Adrenal gland (tissue), 5 donors: Measurements from ENCODE around the gene PRKD3.

ENCODE experiments used
- POLR2A ChIP-seq, 2 donors: fragments of 450-650 bp; IDR thresholded peaks; one replicate each; pipeline ENCODE4 v1.6.1; 2017; ENCODE audit warnings: antibody characterized with exemption in 2 of 2, mild to moderate bottlenecking in 2 of 2, moderate library complexity in 1 of 2
- TF ChIP-seq, protein P1 (sequence below), 6 experiments: fragments of 450-650 bp in 4 of 6; fragments of 200-600 bp in 2 of 6; sonication (generic) in 1 of 6; IDR thresholded peaks; 1 replicate in 5 of 6; 2 replicates in 1 of 6; pipeline versions ENCODE4 v1.5.1 to v1.8.0; 2016 to 2021; ENCODE audit warnings: antibody characterized with exemption in 6 of 6, mild to moderate bottlenecking in 2 of 6, moderate library complexity in 1 of 6
- donor health status: DM: no; HTN: no; CAD: no.

DNA sequence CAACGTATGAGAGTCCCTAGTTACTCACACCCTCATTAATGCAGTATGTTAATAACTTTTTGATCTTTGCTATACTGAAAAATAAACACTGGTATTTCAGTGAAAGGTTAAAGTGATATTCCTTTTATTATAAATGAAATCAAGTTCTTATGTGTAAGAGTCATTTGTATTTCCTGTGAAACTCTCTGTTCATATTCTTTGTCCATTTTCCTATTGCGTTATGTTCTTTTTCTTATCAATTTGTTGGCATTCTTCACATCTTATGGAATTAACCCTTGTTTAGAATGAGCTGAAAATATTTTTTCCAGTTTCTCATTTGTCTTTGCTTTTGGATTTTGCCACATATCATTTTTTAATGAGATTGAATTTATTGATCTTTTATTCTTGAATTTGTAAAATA, 48.3 kb downstream of the PRKD3 start:
- TF ChIP-seq, protein P1, sequence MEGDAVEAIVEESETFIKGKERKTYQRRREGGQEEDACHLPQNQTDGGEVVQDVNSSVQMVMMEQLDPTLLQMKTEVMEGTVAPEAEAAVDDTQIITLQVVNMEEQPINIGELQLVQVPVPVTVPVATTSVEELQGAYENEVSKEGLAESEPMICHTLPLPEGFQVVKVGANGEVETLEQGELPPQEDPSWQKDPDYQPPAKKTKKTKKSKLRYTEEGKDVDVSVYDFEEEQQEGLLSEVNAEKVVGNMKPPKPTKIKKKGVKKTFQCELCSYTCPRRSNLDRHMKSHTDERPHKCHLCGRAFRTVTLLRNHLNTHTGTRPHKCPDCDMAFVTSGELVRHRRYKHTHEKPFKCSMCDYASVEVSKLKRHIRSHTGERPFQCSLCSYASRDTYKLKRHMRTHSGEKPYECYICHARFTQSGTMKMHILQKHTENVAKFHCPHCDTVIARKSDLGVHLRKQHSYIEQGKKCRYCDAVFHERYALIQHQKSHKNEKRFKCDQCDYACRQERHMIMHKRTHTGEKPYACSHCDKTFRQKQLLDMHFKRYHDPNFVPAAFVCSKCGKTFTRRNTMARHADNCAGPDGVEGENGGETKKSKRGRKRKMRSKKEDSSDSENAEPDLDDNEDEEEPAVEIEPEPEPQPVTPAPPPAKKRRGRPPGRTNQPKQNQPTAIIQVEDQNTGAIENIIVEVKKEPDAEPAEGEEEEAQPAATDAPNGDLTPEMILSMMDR (IDR thresholded peaks at IDR 0.05) = no peak
- no peak for TF ChIP-seq POLR2A (IDR thresholded peaks at IDR 0.05)
